Epithelial cell of esophagus (primary cell): ENCODE measurements around the gene TASOR2.

ENCODE experiments used
- DNase-seq: peaks from one replicate; pipeline ENCODE4 v3.0.0; 2010; ENCODE audit warnings: low read depth
- H3K4me3 ChIP-seq: 2 replicates; pipeline ENCODE4 v1.5.1; 2011; ENCODE audit warnings: mild to moderate bottlenecking, low read length, control low read depth
- TF ChIP-seq, protein P1 (sequence below): IDR thresholded peaks from 2 replicates; pipeline ENCODE4 v1.5.1; 2011; ENCODE audit warnings: low read depth, mild to moderate bottlenecking, low read length, control low read depth, inconsistent platforms; ENCODE audit not compliant: insufficient read depth; ENCODE audit errors: missing control alignments

TASOR2 gene

DNA sequence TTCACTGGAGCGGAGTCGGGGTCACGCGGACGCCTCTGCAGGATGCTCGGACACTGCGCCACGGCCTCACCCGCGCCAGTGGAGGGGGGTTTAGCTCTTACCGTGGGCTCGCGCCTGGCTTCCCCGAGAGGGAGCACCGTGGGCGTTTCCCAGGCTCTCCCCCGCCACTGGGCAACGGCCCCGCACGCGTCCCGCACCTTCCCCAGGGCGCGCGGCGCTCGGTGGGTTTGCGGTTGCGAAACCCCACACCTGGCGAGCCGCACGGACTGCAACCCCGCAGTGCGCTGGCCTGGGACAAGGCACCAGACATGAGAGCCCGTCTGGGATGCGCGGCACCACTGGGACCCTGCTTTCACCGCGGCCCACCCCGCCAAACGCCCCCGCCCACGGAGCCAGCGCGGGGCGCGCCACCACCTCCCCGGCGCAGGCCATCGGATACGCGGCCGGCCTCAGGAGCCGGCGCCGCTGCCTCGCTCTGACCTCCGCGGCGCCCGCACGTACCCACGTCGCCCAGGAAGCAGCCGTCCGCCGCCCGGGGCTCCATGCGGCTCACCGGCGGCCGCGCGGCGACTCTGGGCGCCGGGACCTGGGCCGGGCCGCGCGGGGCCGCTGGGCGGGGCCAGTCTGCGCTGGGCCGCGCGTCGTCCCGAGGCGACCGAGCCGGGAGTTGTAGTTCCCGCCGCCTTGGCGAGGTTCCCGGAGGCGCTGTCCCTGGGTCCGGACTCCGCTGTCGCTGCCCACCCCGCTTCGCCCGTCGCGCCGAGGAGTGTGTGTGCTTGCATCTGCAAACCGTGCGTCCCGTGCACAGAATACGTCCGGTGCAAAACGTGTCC is 18.4 kb upstream of the TASOR2 start, which contains the start of gene ASB13:
Gene ASB13, minus strand, starts transcription at position 588 of the 833 bp plus-strand sequence. Its CDS starts 44 bp downstream, at position 544.
- H3K4me3 ChIP-seq: peak within 1 kb of the TSS; percentile 78
- TF ChIP-seq, protein P1, sequence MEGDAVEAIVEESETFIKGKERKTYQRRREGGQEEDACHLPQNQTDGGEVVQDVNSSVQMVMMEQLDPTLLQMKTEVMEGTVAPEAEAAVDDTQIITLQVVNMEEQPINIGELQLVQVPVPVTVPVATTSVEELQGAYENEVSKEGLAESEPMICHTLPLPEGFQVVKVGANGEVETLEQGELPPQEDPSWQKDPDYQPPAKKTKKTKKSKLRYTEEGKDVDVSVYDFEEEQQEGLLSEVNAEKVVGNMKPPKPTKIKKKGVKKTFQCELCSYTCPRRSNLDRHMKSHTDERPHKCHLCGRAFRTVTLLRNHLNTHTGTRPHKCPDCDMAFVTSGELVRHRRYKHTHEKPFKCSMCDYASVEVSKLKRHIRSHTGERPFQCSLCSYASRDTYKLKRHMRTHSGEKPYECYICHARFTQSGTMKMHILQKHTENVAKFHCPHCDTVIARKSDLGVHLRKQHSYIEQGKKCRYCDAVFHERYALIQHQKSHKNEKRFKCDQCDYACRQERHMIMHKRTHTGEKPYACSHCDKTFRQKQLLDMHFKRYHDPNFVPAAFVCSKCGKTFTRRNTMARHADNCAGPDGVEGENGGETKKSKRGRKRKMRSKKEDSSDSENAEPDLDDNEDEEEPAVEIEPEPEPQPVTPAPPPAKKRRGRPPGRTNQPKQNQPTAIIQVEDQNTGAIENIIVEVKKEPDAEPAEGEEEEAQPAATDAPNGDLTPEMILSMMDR: no peak
- peak; percentile 59 for DNase-seq

DNA sequence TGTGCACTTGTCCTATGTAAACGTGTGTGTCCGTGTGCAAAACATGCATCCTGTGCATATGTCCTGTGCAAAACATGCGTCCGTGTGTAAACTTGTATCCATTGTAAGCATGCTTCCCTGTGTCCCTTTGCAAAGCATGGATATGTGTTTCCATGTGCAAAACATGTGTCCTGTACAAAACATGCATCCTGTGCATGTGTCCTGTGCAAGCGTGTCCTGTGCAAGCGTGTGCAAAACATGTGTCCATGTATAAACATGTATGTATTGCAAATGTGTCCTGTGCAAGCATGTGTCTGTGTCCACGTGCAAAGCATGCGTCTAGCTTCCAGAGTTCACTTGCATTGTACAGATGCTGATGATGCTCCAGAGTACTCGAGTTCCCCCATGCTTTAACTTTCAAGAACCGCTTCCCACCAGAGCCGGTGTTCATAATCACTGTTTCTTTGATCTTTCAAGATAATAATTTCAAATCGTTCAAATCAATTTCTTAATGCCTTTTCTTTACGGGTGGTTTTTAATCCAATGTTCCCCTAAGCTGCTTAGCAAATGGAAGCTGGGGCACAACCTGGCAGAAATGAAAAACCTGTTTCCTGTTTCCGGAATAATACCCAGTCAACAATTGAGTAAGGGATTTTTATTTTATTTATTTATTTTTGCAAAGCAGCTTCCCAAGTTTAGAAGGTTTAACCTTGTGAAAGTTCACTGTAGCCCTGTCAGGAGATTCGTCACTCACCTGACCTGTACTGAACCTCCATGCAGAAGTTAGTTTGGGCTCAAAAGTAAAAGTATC is 17.6 kb upstream of the TASOR2 start:
- peak overlapping the region; percentile 64 for H3K4me3 ChIP-seq
- DNase-seq: no peak
- TF ChIP-seq, protein P1: no peak

DNA sequence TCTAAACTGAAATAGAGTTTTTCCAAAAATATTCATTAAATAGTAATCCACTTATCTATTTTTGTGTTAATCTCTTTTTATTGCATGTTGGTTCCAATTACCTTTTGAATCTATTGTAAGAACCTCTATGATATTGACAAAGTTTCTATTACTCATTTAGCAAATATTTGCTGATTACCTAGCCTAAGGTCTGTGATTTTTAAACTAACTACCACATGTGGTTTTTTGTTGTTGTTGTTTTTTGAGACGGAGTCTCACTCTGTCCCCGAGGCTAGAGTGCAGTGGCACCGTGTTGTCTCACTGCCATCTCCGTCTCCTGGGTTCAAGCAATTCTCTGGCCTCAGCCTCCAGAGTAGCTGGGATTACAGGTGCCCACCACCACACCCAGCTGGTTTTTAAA is 16.2 kb upstream of the TASOR2 start:
- DNase-seq: no peak
- TF ChIP-seq, protein P1: no peak
- no peak overlapping the region for H3K4me3 ChIP-seq

DNA sequence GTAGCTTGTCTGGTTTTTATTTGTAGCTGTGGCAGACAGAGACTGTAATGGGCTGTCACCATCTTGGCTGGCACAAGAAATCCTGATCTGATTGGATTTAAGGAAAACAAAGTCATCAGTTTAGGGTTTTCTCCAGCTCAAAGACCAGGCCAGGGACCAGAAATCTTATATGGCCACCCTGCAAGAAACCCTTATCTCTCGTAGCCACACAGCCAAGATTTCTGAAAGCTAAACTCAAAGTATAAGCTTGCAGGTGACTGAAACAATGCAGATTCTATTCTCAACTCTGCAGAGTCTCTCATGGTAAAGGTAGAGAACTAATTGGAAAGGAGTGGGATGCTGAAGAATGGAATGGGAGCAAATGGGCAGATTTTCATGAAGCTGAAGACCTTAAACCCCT is 15.0 kb upstream of the TASOR2 start:
- TF ChIP-seq, protein P1: no peak
- H3K4me3 ChIP-seq: no peak overlapping the region
- DNase-seq: no peak

DNA sequence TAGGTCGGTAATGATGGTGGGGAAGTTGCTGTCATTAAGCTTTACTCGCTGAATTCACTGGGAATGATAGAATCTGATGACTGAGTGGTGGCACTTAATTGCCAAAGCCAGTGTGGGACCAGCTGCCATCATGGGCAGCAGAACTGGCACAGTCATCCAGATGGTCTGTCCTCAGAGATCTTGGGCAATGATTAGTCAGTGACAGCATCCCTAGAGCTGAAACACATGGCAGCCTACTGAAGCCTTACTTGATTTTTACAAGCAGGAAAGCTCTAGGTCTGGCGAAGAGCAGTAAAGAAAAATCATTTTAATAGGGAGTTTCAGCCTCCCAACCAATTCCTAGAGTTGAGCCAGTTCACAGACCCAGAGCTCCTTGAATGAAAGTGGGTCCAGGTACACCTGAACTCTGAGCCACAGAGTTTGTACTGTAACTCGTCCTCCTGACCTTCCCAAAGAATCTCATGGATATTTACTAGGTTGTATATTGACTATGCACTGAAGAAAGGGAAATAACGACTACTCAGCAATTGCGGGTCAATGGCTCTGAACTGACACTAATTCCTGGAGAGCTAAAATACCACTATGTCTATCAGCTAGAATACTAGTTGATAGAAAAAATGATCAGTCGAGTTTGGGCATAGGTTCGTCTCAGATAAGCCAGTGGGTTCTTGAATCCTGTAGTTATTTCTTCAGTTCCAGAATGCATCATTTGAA is 13.8 kb upstream of the TASOR2 start:
- no peak for DNase-seq
- no peak overlapping the region for H3K4me3 ChIP-seq
- TF ChIP-seq, protein P1: no peak

DNA sequence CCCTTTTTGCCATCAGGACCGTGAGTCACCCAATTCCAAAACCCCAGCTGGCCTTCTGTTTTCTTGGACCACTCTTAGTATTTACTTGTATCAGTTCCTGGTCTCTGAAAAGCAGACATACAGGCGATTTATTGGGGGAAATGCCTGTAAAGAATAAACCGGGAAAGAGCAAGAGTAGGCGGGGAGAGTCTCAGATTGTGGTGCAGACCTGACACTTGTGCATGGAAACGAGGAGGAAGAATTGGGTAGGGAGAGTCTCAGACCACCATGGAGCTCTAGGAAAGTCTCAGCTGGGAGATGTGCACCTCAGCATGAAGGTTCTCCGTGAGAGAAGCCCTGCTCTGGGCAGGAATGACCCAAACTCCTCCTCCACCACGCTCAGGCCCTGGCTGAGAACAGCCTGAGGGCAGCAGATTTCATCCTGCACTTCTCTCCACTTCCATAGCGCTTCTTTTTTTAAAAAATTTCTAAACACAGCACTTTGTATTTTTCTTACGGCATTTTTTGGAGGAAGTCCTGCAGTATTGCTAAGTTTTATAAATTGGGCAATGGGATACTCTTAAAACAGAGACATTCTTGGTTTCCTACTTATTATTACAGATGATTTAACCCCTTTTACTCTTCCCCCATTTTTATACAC is 6.1 kb upstream of the TASOR2 start:
- TF ChIP-seq, protein P1: no peak

More for the DNA sequence above, 6.1 kb upstream of the TASOR2 start:
- DNase-seq: no peak
- no peak overlapping the region for H3K4me3 ChIP-seq
